ENCODE measurements around the gene SLC4A3. TPM values are rescaled to one million over a fixed set of nuclear protein-coding genes. Genes with fewer than 3 reads are reported as not detected.

Gene SLC4A3
- polyA plus RNA-seq, 1 of the 3 experiments (the other 2 are of a cell fraction), result 12.3 TPM

DNA sequence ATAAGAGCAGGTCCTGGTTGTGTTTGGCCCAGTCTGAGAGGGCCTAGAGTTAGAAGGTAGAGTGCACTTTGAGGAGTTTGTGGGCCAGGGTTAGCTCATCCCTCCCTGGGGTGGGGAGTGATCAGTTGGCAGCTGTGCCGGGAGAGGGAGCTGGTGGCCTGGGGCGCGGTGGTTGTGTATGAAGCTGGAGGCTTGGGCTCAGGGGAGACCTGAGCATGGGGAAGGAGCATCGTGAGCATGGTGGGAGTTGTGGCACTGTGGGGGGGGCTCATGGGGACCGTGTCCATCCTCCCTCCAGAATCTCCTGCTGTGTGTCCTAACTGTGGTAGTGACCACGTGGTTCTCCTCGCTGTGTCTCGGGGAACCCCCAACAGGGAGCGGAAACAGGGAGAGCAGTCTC lies 16.1 kb upstream of the SLC4A3 start:
- ChIA-PET POLR2A (no interaction called here), CTCF (interaction anchor here (1.0 to 1.4 kb wide), 2 partner anchors 10 to 70 kb away, joined by 3 read pairs; no protein-coding TSS in a partner anchor)
- Histone ChIP-seq H3K9ac (no peak overlapping the region), H4K20me1 (ENCODE audit: insufficient read depth) (no peaks in the 10 kb centered on the region), H3K27ac (ENCODE audit: low read depth in 2 of 2, low read length in 1 of 2) (no peak overlapping the region), H3K36me3 (replicated peaks in 1 of 2; ENCODE audit: control insufficient read depth in 1 of 2, insufficient read depth in 2 of 2, low read length in 1 of 2) (peaks cover 0 to 53% of the 10 kb centered on the region in 2 experiments), H3K9me2 (no peaks in the 10 kb centered on the region), H3K9me3 (no peaks in the 10 kb centered on the region), H3F3A (replicated peaks; ENCODE audit: insufficient read depth) (no peaks in the 10 kb centered on the region), H2AFZ (ENCODE audit: low read depth) (no peak overlapping the region), H3K27me3 (ENCODE audit: insufficient read depth) (no peaks in the 10 kb centered on the region), H3K4me2 (no peak overlapping the region), H3K4me3 (ENCODE audit: low read depth in 2 of 2, low read length in 1 of 2) (no peak overlapping the region), H3K4me1 (ENCODE audit: control insufficient read depth in 1 of 2, insufficient read depth in 2 of 2, low read depth in 1 of 2, low read length in 1 of 2) (peaks cover 0 to 9% of the 10 kb centered on the region in 2 experiments; a peak in 1 of 4 replicates), H3K79me2 (ENCODE audit: insufficient read depth) (no peaks in the 10 kb centered on the region)
- no peak for TF ChIP-seq FOXM1 (IDR thresholded peaks at IDR 0.05; ENCODE audit: low read depth)
- no peak for TF ChIP-seq JUND (IDR thresholded peaks at IDR 0.05)
- TF ChIP-seq POLR2AphosphoS5 (IDR thresholded peaks at IDR 0.05; ENCODE audit: low read depth, low read length), result no peak
- WGBS (ENCODE audit: low lambda C conversion rate), result 96% methylated on average over 5 of the region's 9 CpGs
- no peak for DNase-seq

- no peaks in the 10 kb centered on the region for H3K9me2 ChIP-seq
- no peak overlapping the region for H2AFZ ChIP-seq (ENCODE audit: low read depth)
- ChIA-PET POLR2A (interaction anchor here (0.6 kb wide), 1 partner anchor 11 kb away, joined by 5 read pairs; no protein-coding TSS in a partner anchor), CTCF (interaction anchor here (0.9 to 1.4 kb wide), 4 partner anchors 9 to 70 kb away, joined by 3 to 4 read pairs (median 3); no protein-coding TSS in a partner anchor)
- no peaks in the 10 kb centered on the region for H3K27me3 ChIP-seq (ENCODE audit: insufficient read depth)
- H3K4me1 ChIP-seq (ENCODE audit: control insufficient read depth in 1 of 2, insufficient read depth in 2 of 2, low read depth in 1 of 2, low read length in 1 of 2), result peaks cover 0 to 9% of the 10 kb centered on the region in 2 experiments; a peak in 1 of 4 replicates
- no peak overlapping the region for H3K4me3 ChIP-seq (ENCODE audit: low read depth in 2 of 2, low read length in 1 of 2)
- TF ChIP-seq FOSL2 (IDR thresholded peaks at IDR 0.05; ENCODE audit: borderline replicate concordance, low read depth) (no peak), SIN3A (IDR thresholded peaks at IDR 0.05; ENCODE audit: borderline replicate concordance, low read depth, low read length) (no peak), GABPA (IDR thresholded peaks at IDR 0.05; ENCODE audit: low read depth) (no peak), RFX5 (IDR thresholded peaks at IDR 0.05; ENCODE audit: low read length) (no peak)
- TF ChIP-seq, protein P1, sequence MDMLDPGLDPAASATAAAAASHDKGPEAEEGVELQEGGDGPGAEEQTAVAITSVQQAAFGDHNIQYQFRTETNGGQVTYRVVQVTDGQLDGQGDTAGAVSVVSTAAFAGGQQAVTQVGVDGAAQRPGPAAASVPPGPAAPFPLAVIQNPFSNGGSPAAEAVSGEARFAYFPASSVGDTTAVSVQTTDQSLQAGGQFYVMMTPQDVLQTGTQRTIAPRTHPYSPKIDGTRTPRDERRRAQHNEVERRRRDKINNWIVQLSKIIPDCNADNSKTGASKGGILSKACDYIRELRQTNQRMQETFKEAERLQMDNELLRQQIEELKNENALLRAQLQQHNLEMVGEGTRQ (IDR thresholded peaks at IDR 0.05; ENCODE audit: borderline replicate concordance, low read depth, low read length), result no peak
- TF ChIP-seq, protein P2, sequence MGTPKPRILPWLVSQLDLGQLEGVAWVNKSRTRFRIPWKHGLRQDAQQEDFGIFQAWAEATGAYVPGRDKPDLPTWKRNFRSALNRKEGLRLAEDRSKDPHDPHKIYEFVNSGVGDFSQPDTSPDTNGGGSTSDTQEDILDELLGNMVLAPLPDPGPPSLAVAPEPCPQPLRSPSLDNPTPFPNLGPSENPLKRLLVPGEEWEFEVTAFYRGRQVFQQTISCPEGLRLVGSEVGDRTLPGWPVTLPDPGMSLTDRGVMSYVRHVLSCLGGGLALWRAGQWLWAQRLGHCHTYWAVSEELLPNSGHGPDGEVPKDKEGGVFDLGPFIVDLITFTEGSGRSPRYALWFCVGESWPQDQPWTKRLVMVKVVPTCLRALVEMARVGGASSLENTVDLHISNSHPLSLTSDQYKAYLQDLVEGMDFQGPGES (IDR thresholded peaks at IDR 0.05; ENCODE audit: low read depth, low read length), result no peak
- WGBS (ENCODE audit: low lambda C conversion rate), result 54% methylated on average over 6 of the region's 12 CpGs
- H3K36me3 ChIP-seq (replicated peaks in 1 of 2; ENCODE audit: control insufficient read depth in 1 of 2, insufficient read depth in 2 of 2, low read length in 1 of 2), result peaks cover 0 to 46% of the 10 kb centered on the region in 2 experiments
- H3K9ac ChIP-seq, result no peak overlapping the region
- no peaks in the 10 kb centered on the region for H4K20me1 ChIP-seq (ENCODE audit: insufficient read depth)
- H3K9me3 ChIP-seq, result no peaks in the 10 kb centered on the region
- H3K79me2 ChIP-seq (ENCODE audit: insufficient read depth), result no peaks in the 10 kb centered on the region
- no peak overlapping the region for H3K4me2 ChIP-seq
- DNase-seq, result no peak
- H3K27ac ChIP-seq (ENCODE audit: low read depth in 2 of 2, low read length in 1 of 2), result no peak overlapping the region; a peak in 1 of 4 replicates
- no peaks in the 10 kb centered on the region for H3F3A ChIP-seq (replicated peaks; ENCODE audit: insufficient read depth)
Observed at GRCh38 chr2:219611866-219612576, 15.4 kb upstream of the SLC4A3 start.
